ENCODE results near the gene FAM236A.
"Not testable (repeated sequence)": the region's sequence is repeated elsewhere in the genome, so short reads cannot be mapped to it uniquely, and the experiment has no call there.

Gene FAM236A

GRCh38 chrX:72937906-72938305 is at the start of gene FAM236A:
Gene FAM236A, plus strand, starts transcription at chrX:72938206. Its CDS starts 57 bp downstream, at chrX:72938263.
- not testable (repeated sequence) for DNase-seq

GRCh38 chrX:72889740-72890139 is 48.3 kb upstream of the FAM236A start:
- not testable (repeated sequence) for DNase-seq

- DNase-seq, result not testable (repeated sequence)
Observed at GRCh38 chrX:72912315-72912714, 25.7 kb upstream of the FAM236A start, which contains the start of gene FAM236C. Gene FAM236C, plus strand, starts transcription at chrX:72912615. Its CDS starts 100 bp downstream, at chrX:72912715.

- DNase-seq, result not testable (repeated sequence)
Observed at GRCh38 chrX:72916096-72916495, 21.9 kb upstream of the FAM236A start.

- not testable (repeated sequence) for DNase-seq
Observed at GRCh38 chrX:72932283-72932682, 5.7 kb upstream of the FAM236A start.

GRCh38 chrX:72936455-72936854 is 1.6 kb upstream of the FAM236A start:
- not testable (repeated sequence) for DNase-seq

GRCh38 chrX:72936882-72937455 is 1.0 kb upstream of the FAM236A start:
- DNase-seq, result not testable (repeated sequence)

GRCh38 chrX:72942272-72942671 is 4.3 kb downstream of the FAM236A start:
- DNase-seq, result not testable (repeated sequence)

GRCh38 chrX:72943035-72943818 is 5.2 kb downstream of the FAM236A start:
- not testable (repeated sequence) for DNase-seq

- not testable (repeated sequence) for DNase-seq
Observed at GRCh38 chrX:72943819-72944169, 5.8 kb downstream of the FAM236A start, which contains the start of gene DMRTC1. Gene DMRTC1, minus strand, starts transcription at chrX:72943837. Its CDS starts 68,143 bp downstream, at chrX:72875694.

- not testable (repeated sequence) for DNase-seq
Observed at GRCh38 chrX:72959971-72960370, 22.0 kb downstream of the FAM236A start.

- DNase-seq, result not testable (repeated sequence)
Observed at GRCh38 chrX:72971859-72972258, 33.9 kb downstream of the FAM236A start.

- DNase-seq, result not testable (repeated sequence)
Observed at GRCh38 chrX:72974885-72975284, 36.9 kb downstream of the FAM236A start.

GRCh38 chrX:72980894-72981469 is 43.0 kb downstream of the FAM236A start:
- not testable (repeated sequence) for DNase-seq

Measured in CD4-positive, alpha-beta T cell treated with Interleukin-17A for 1 hour (primary cell).